NCI-H1694 (cell line): ENCODE data around the gene UGGT1.

ENCODE experiments used
- DNase-seq: peaks from one replicate; lab custom pipeline; 2025; lab: John Stamatoyannopoulos, UW

The UGGT1 gene

GRCh38 chr2:128090945-128091725 lies at the start of gene UGGT1:
TSS of gene UGGT1 (plus strand) at chr2:128091200. CDS start at chr2:128091358, 158 bp downstream.
- peak; percentile 95 for DNase-seq

- DNase-seq: no peak
These were observed 49.4 kb upstream of the UGGT1 start for GRCh38 chr2:128041561-128041960.

- no peak for DNase-seq
These were observed 48.0 kb upstream of the UGGT1 start for GRCh38 chr2:128043041-128043440.

GRCh38 chr2:128053331-128053730 lies 37.7 kb upstream of the UGGT1 start:
- no peak for DNase-seq

GRCh38 chr2:128054104-128054885 lies 36.7 kb upstream of the UGGT1 start:
- DNase-seq: no peak

GRCh38 chr2:128057334-128057733 lies 33.7 kb upstream of the UGGT1 start:
- no peak for DNase-seq

GRCh38 chr2:128058114-128058513 lies 32.9 kb upstream of the UGGT1 start:
- no peak for DNase-seq

GRCh38 chr2:128062571-128062970 lies 28.4 kb upstream of the UGGT1 start:
- no peak for DNase-seq

- DNase-seq: no peak
These were observed 26.6 kb upstream of the UGGT1 start for GRCh38 chr2:128064353-128064752.

GRCh38 chr2:128069769-128070168 lies 21.2 kb upstream of the UGGT1 start:
- DNase-seq: no peak

GRCh38 chr2:128073278-128073677 lies 17.7 kb upstream of the UGGT1 start:
- no peak for DNase-seq

GRCh38 chr2:128076461-128077106 lies 14.4 kb upstream of the UGGT1 start:
- no peak for DNase-seq

- DNase-seq: no peak
These were observed 6.2 kb upstream of the UGGT1 start for GRCh38 chr2:128084757-128085156.

GRCh38 chr2:128086244-128086643 lies 4.8 kb upstream of the UGGT1 start:
- DNase-seq: no peak

- DNase-seq: no peak
These were observed 440 bp upstream of the UGGT1 start for GRCh38 chr2:128090575-128090944.

- DNase-seq: no peak
These were observed 703 bp downstream of the UGGT1 start for GRCh38 chr2:128091726-128092080.

GRCh38 chr2:128092656-128093055 lies 1.7 kb downstream of the UGGT1 start:
- DNase-seq: no peak

GRCh38 chr2:128093762-128094161 lies 2.8 kb downstream of the UGGT1 start:
- DNase-seq: no peak

GRCh38 chr2:128095201-128095600 lies 4.2 kb downstream of the UGGT1 start:
- no peak for DNase-seq

GRCh38 chr2:128103407-128103806 lies 12.4 kb downstream of the UGGT1 start:
- DNase-seq: no peak

- no peak for DNase-seq
These were observed 14.1 kb downstream of the UGGT1 start for GRCh38 chr2:128105072-128105471.

- no peak for DNase-seq
These were observed 17.2 kb downstream of the UGGT1 start for GRCh38 chr2:128108166-128108565.

GRCh38 chr2:128109243-128109642 lies 18.2 kb downstream of the UGGT1 start:
- no peak for DNase-seq
